Glutamatergic neuron (in vitro differentiated cells): ENCODE measurements around the gene LRP2BP. TPM values are rescaled to one million over a fixed set of nuclear protein-coding genes. Genes with fewer than 3 reads are reported as not detected.

Experiments used
- DNase-seq: peaks from one replicate; pipeline ENCODE4 v3.0.0; 2022
- H3K27ac Mint-ChIP-seq: one replicate; pipeline ENCODE4 v1.8.0; 2020; ENCODE audit warnings: mild to moderate bottlenecking, mixed read lengths, inconsistent platforms; ENCODE audit not compliant: unreplicated experiment
- H3K27me3 Mint-ChIP-seq: one replicate; pipeline ENCODE4 v1.8.0; 2020; ENCODE audit warnings: mild to moderate bottlenecking, moderate library complexity, mixed read lengths, inconsistent platforms; ENCODE audit not compliant: unreplicated experiment
- H3K36me3 Mint-ChIP-seq: one replicate; pipeline ENCODE4 v1.8.0; 2020; ENCODE audit warnings: mild to moderate bottlenecking, mixed read lengths, inconsistent platforms; ENCODE audit not compliant: unreplicated experiment
- H3K4me1 Mint-ChIP-seq: one replicate; pipeline ENCODE4 v1.8.0; 2020; ENCODE audit warnings: mild to moderate bottlenecking, low read depth, mixed read lengths, inconsistent platforms; ENCODE audit not compliant: unreplicated experiment
- H3K4me3 Mint-ChIP-seq: one replicate; pipeline ENCODE4 v1.8.0; 2020; ENCODE audit warnings: mild to moderate bottlenecking, mixed read lengths, inconsistent platforms; ENCODE audit not compliant: unreplicated experiment
- H3K9me3 Mint-ChIP-seq: one replicate; pipeline ENCODE4 v1.8.0; 2020; ENCODE audit warnings: mild to moderate bottlenecking, moderate library complexity, mixed read lengths, inconsistent platforms; ENCODE audit not compliant: unreplicated experiment
- CTCF ChIP-seq: fragments of 200-600 bp; sonication (generic); IDR thresholded peaks from one replicate; pipeline ENCODE4 v1.5.0; 2021; ENCODE audit not compliant: partially characterized antibody, unreplicated experiment
- total RNA-seq: library from RNA; stranded (reverse); fragmentation: NEBNext Ultra II Directional; extraction: Animal tissue kit (Norgen Biotek cat#: 25700); gene quantifications from one replicate; pipeline ENCODE4 v1.2.1, GENCODE V29; 2021; ENCODE audit not compliant: unreplicated experiment

LRP2BP gene
- total RNA-seq, 1 donor from 2014 or later = 1.1 TPM

GRCh38 chr4:185380320-185380719 lies 15.4 kb downstream of the LRP2BP start:
- DNase-seq = no peak
- no peak for TF ChIP-seq CTCF
- Mint-ChIP-seq H3K9me3 (peaks cover 2% of the 10 kb centered on the region), H3K4me3 (no peak overlapping the region), H3K27ac (no peak overlapping the region), H3K36me3 (peaks cover 12% of the 10 kb centered on the region), H3K27me3 (no peaks in the 10 kb centered on the region), H3K4me1 (peaks cover 3% of the 10 kb centered on the region)

GRCh38 chr4:185379326-185380295 lies 16.1 kb downstream of the LRP2BP start:
- H3K27me3 Mint-ChIP-seq = no peaks in the 10 kb centered on the region
- no peak for TF ChIP-seq CTCF
- H3K9me3 Mint-ChIP-seq = peaks cover 2% of the 10 kb centered on the region
- no peak overlapping the region for H3K27ac Mint-ChIP-seq
- no peaks in the 10 kb centered on the region for H3K4me1 Mint-ChIP-seq
- no peak for DNase-seq
- no peak overlapping the region for H3K4me3 Mint-ChIP-seq
- peaks cover 12% of the 10 kb centered on the region for H3K36me3 Mint-ChIP-seq

GRCh38 chr4:185378264-185378663 lies 17.5 kb downstream of the LRP2BP start:
- no peaks in the 10 kb centered on the region for H3K9me3 Mint-ChIP-seq
- no peak overlapping the region for H3K4me3 Mint-ChIP-seq
- no peak overlapping the region for H3K27ac Mint-ChIP-seq
- DNase-seq = no peak
- no peak for TF ChIP-seq CTCF
- H3K27me3 Mint-ChIP-seq = no peaks in the 10 kb centered on the region
- peaks cover 12% of the 10 kb centered on the region for H3K36me3 Mint-ChIP-seq
- H3K4me1 Mint-ChIP-seq = peaks cover under 1% of the 10 kb centered on the region

- Mint-ChIP-seq H3K9me3 (no peaks in the 10 kb centered on the region), H3K4me3 (no peak overlapping the region), H3K27me3 (no peaks in the 10 kb centered on the region), H3K27ac (no peak overlapping the region), H3K36me3 (no peaks in the 10 kb centered on the region), H3K4me1 (peaks cover 5% of the 10 kb centered on the region)
- DNase-seq = no peak
- no peak for TF ChIP-seq CTCF
These were observed 21.2 kb downstream of the LRP2BP start for GRCh38 chr4:185374573-185374972.

GRCh38 chr4:185374027-185374426 lies 21.7 kb downstream of the LRP2BP start:
- no peak for TF ChIP-seq CTCF
- H3K4me1 Mint-ChIP-seq = peaks cover 5% of the 10 kb centered on the region
- no peak overlapping the region for H3K27ac Mint-ChIP-seq
- no peak for DNase-seq
- no peaks in the 10 kb centered on the region for H3K9me3 Mint-ChIP-seq
- H3K27me3 Mint-ChIP-seq = no peaks in the 10 kb centered on the region
- H3K36me3 Mint-ChIP-seq = no peaks in the 10 kb centered on the region
- no peak overlapping the region for H3K4me3 Mint-ChIP-seq
